Heart left ventricle (tissue), 13 donors: ENCODE results near the gene OVAAL.

Experiments used
- POLR2A ChIP-seq, 2 donors: fragments of 450-650 bp; IDR thresholded peaks; one replicate each; pipeline ENCODE4 v1.6.1; 2017; ENCODE audit warnings: antibody characterized with exemption in 2 of 2, mild to moderate bottlenecking in 2 of 2, moderate library complexity in 2 of 2
- TF ChIP-seq, protein P1 (sequence below), 12 donors: fragments of 200-600 bp; sonication (generic) in 4 of 12; IDR thresholded peaks; one replicate each; pipeline versions ENCODE4 v1.5.0 to v1.8.0; 2018 to 2022; ENCODE audit warnings: antibody characterized with exemption in 12 of 12, mild to moderate bottlenecking in 5 of 12
- donor health status: ischemic (EF 13 %, LVEDD 7.1; RV severe dilation, severe dysfunction).
- donor health status: DM: no; HTN: yes; CAD: no.
- donor health status: DM: no; HTN: no; CAD: no.
- donor health status: ischemic (EF 25% LVEDD 6.9; RV normal size, moderate dysfunction).
- donor health status: ischemic (EF 25% LVEDD 5.7; RV mildly dilated, moderate dysfunction).
- donor health status: ischemic (EF 35%, LVEDD 5.7; RV mildly dilated, moderate dysfunction).
- donor health status: nonischemic (EF 11% LVEDD 7.7; RV severe dilation, severe dysfunction).
- donor health status: DM: yes; HTN: yes; CAD: no.
- donor health status: PGD.
- donor health status: ischemic (EF 29% LVEDD 5.4; RV normal size, mild dysfunction).
- donor health status: nonischemic (EF 23%, LVEDD 6.1; RV moderate dilation, normal function).

DNA sequence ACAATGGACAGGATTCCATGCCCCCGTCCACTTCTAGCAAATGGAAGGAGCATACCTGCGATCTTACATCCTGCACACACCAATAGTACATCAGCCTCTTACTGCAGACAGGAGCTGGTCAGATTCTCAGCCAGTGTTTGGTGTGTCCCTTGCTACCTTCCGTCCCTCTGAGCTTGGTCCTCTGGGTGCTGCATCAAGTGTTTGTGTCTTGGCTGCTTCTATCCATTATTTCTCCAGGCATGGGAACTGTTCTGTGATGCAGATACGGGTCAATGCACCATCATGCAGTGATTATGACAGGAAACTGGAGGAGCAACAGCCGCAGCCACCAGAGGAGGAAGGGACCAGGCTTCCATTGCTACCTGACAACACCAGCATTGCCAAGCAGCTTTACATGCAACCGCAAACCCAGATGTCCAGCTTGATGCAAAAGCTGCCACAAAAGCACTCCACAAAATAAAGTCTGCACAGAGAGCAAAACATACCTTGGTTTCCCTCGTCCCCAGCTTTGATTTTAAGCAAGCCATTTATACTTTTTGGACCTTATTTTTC, 21.9 kb upstream of the OVAAL start:
- TF ChIP-seq, protein P1, sequence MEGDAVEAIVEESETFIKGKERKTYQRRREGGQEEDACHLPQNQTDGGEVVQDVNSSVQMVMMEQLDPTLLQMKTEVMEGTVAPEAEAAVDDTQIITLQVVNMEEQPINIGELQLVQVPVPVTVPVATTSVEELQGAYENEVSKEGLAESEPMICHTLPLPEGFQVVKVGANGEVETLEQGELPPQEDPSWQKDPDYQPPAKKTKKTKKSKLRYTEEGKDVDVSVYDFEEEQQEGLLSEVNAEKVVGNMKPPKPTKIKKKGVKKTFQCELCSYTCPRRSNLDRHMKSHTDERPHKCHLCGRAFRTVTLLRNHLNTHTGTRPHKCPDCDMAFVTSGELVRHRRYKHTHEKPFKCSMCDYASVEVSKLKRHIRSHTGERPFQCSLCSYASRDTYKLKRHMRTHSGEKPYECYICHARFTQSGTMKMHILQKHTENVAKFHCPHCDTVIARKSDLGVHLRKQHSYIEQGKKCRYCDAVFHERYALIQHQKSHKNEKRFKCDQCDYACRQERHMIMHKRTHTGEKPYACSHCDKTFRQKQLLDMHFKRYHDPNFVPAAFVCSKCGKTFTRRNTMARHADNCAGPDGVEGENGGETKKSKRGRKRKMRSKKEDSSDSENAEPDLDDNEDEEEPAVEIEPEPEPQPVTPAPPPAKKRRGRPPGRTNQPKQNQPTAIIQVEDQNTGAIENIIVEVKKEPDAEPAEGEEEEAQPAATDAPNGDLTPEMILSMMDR (IDR thresholded peaks at IDR 0.05) = no peak
- no peak for TF ChIP-seq POLR2A (IDR thresholded peaks at IDR 0.05)
